ENCODE measurements around the gene MPIG6B. TPM values are rescaled to one million over a fixed set of nuclear protein-coding genes. Genes with fewer than 3 reads are reported as not detected.

Gene MPIG6B, protein sequence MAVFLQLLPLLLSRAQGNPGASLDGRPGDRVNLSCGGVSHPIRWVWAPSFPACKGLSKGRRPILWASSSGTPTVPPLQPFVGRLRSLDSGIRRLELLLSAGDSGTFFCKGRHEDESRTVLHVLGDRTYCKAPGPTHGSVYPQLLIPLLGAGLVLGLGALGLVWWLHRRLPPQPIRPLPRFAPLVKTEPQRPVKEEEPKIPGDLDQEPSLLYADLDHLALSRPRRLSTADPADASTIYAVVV
- not detected in 2 replicates for total RNA-seq

DNA sequence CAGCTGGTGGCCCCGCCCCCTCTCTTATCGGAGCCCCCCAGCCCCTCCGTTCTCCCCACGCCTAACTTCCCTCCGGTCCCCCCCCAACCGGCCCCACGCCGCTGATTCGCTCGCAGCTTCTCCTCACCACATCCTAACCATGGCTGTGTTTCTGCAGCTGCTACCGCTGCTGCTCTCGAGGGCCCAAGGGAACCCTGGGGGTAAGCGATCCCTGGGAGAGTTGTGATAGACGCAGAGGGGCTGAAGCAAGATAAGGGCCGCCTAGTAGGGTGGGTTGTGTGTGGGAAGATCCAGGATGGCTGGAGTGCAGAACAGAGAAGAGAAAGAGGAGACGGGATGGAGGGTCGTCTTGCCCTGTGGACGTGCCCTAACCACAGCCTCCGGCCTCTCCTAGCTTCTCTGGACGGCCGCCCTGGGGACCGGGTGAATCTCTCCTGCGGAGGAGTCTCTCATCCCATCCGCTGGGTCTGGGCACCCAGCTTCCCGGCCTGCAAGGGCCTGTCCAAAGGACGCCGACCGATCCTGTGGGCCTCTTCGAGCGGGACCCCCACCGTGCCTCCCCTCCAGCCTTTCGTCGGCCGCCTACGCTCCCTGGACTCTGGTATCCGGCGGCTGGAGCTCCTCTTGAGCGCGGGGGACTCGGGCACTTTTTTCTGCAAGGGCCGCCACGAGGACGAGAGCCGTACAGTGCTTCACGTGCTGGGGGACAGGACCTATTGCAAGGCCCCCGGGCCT is at the start of gene MPIG6B:
Gene MPIG6B, plus strand, starts transcription at position 129 of the 735 bp plus-strand sequence. Its CDS starts 11 bp downstream, at position 140.

DNA sequence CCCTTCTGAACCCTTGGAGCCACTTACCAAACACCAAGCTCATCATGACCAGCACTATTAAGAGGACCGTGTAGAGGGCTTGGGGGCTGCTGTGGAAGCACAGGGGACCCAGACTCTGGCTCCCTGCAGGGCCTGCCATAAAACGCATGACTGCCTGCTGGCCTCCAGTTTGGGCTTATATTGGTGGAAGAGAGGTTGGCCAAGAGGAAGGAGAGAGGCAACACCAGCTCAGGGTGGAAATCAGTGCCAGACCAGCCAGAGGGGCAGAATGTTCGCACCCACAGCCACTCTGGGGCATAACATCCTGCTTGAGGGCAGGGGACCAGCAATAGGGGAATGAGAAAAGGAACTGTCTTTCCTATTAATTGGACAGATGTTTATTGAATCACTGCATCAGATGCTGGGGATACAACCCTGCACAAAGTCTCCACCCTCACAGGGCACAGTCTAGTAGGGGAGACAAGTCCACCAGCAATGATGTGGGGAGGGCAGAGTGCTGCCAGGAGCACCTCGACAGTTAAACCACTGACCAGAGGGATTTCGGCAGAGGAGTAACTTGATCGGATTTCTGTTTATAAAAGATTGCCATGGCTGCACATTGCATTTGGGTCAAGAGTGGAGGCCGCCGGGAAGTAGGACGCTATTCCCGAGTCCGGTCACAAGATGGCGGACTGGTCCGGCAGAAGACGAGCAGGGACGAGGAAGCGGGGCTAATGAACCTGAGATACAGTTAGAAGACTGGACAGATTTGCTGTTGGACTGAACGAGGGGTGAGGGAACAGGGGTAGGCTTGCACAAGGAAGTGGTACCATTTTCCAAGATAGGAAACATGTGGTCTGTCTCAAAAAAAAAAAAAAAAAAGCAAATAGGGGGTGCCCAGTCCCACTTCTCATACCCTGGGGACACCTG is 42.7 kb upstream of the MPIG6B start, which contains the start of gene LY6G5C:
Gene LY6G5C, minus strand, starts transcription at position 842 of the 909 bp plus-strand sequence. Its CDS starts 694 bp downstream, at position 148.

DNA sequence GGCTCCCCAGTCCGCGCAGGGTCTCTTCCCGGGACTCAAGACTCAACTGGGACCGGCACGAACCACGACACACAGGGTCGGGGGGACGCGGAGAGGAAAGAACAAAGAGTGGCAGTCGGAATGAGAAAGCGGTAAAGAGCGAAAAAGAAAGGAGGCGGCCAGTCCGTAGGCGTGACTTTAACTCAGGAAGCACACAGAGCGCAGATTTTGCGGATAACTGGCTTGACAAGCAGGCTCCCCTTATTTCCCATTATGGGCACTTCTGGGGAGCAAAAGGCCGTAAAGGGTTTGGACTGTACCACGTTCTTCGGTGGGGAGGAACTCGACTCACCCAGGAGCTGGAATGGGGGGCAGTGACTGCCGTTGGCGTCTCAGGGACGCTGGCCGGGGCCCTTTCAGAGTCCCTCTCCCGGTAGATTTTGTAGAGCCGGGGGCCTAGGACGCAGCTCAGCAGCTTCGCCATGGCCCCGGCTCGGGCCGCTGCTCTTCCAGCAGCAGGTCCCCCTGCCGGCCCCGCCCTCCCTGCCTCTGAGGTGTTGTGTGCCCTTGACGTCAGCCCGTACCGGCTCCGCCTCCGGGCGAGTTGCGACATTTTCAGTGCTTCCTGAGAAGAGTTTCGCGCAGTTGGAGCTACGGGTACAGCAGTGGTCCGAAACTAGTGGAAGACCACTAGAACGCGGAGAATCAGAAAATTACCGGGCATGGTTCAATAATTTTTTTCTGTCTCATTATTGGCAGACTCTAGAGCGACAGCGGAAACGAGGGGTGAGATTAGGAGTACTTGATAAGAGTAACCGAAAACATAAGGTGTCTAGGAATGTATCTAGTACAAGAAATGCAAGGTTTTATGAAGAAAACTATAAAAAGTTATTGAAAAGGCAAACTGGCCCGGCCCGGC is 20.1 kb upstream of the MPIG6B start, which contains the start of gene ABHD16A:
Gene ABHD16A, minus strand, starts transcription at position 506 of the 898 bp plus-strand sequence. Its CDS starts 43 bp downstream, at position 463.

DNA sequence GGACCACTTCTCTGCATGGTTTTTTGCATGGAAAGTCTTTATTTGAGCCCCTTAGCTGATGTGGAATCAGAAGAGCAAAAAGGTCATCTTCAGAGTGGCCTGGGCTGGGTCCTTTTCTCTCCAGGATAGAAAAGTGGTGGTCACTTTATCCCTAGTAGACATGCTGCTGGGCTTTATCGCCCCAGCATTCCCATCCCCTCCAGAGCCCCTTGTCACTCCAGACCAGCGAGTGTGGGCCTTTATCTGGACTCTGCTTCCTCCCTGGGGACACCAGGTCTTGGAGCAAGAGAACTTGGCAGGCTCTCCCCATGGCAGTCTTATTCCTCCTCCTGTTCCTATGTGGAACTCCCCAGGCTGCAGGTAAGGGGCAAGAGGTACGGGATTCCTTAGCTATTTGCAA is 16.6 kb upstream of the MPIG6B start, which contains the start of gene LY6G6F:
Gene LY6G6F, plus strand, starts transcription at position 268 of the 400 bp plus-strand sequence. Its CDS starts 41 bp downstream, at position 309.

DNA sequence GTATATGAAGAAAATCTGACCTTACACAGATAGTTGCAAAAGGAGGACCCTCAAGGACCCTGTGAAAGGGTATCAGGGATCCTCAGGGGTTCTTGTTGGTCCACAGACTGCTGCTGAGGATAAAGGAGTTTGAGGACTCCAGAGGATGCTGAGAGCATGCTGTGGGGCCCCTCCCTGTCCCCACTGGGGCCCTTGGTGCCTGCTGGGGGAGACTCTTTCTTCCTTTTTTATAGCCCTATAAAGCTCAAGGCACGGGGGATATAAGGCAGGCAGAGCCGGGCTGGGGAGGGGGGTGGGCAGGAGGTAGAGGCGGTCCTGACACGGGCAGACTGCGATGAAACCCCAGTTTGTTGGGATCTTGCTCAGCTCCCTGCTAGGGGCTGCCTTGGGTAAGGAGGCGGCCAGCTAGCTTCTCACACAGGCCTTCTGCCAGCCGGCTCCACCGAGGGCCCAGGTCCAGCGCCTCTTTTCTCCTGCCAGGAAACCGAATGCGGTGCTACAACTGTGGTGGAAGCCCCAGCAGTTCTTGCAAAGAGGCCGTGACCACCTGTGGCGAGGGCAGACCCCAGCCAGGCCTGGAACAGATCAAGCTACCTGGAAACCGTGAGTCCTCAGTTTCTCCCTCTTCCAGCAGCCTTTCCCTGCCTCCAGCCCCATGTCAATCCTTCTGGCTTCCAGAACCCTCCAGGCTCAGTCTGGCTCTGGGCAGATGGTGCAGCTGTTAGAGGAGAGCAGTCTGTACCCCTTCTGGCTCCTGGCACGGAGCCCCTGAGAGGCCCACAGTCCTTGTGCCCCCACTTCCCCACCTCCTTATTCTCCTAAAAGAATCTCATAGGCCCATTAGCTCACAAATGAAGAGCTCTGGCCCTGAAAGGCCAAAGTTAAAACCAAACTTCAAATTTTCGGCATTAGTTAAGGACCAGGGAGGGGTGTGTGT is 7.9 kb upstream of the MPIG6B start, which contains the start of gene LY6G6D:
Gene LY6G6D, plus strand, starts transcription at position 327 of the 937 bp plus-strand sequence. Its CDS starts 8 bp downstream, at position 335.

DNA sequence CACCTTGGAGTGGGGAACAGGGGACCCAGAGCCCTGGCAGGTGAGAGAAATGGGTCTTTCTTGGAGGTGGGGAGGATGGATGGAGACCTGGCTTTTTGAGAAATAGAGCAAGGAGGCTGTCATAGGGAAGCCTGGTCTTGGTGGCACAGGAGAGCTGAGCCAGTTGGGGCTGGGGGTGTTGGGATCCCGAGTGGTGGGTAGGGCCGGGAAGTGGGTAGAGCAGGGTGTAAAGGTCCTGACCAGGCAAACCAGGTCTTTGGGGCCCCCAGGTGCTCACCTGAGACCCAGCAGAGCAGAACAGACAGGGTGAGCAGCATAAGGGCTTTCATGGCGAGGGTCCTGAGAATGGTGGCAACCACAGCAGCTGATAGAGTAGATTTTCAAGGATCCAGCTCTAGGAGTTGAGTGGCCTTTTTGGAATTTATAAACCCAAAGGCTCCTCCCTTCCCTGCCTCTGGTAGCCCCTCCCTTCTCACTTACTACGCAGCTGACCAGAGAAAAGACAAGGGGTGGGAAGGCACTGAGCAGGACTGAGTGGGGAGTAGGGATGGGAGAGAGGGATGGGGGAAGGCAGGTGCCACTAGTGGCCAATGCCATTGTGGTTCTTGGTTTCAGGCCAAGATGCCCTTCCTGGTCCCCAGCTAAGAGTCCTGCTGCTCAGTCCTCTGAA is 1.7 kb upstream of the MPIG6B start, which contains the start of gene LY6G6C:
Gene LY6G6C, minus strand, starts transcription at position 396 of the 670 bp plus-strand sequence. Its CDS starts 67 bp downstream, at position 329.

DNA sequence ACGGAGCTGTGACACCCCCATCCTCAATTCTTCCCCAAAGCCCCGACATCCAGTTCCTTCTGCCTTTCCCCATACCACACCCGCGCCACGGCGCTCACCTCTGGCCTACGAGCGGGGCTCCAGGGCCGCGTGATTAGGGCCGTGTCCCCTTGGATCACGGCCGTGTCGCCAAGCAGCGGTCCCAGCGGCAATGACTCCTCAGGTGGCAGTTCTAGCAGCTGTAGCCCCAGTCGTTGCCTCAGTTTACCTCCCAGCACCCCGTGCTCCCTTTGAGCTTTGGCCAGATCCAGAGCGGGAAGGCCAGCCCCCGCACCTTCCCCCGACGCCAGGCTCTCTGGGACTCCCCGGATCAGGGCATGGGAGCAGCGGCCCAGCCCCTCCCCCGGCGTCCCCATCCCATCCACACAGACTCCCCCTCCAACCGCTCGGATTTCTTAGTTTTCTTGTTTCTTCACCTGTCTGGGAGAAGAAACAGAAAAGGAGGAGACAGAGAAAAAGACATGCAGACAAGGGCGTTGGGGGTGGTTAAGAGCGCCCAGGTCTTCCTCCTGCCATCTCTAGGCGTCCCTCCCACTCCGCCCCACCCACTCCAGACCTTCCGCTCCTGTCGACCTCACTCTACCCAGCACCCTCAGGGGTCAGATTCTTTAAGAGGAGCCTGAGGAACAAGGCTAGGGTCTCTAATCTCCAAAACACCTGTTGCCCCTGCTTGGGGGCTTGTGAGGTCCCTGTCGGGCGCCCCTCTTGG is 5.8 kb downstream of the MPIG6B start, which contains the start of gene DDAH2:
Gene DDAH2, minus strand, starts transcription at position 533 of the 748 bp plus-strand sequence. Its CDS starts 138 bp downstream, at position 395.

DNA sequence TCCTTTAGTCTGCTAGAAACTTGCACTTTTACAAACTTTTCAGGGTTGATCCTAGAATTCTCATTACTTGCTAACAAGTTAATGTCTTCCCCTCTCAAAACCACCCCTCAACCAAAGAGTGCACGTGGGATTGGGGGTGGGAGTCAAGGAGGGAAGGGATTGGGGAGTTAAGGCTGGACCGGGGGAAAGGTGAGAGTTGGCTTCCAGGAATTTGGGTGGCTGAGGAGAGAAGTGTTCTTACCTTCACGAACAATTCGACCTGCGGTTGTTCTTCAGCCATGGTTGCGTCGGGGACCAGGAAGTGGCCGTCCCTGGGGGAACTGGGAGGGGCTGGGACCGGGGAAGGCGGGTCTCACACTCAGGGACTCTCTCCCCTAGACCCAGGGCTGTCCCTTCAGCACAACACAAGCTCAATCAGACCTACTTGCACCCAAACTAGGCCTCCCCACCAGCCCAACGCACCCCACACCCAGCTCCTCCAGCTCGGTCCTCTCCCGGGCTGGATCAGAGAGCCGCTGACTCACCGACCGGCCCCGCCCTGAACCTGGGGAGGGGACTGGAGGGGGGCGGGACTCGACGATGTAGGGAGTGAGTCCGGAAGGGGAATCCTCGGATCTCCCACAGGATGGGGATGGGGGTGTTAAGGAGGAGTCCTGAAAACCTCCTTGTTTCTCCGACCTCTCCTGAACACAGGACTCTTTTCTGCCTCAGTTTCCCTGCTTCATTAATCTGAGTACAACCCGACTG is 13.0 kb downstream of the MPIG6B start, which contains the start of gene CLIC1:
Gene CLIC1, minus strand, starts transcription at position 510 of the 747 bp plus-strand sequence. Its CDS starts 230 bp downstream, at position 280.

DNA sequence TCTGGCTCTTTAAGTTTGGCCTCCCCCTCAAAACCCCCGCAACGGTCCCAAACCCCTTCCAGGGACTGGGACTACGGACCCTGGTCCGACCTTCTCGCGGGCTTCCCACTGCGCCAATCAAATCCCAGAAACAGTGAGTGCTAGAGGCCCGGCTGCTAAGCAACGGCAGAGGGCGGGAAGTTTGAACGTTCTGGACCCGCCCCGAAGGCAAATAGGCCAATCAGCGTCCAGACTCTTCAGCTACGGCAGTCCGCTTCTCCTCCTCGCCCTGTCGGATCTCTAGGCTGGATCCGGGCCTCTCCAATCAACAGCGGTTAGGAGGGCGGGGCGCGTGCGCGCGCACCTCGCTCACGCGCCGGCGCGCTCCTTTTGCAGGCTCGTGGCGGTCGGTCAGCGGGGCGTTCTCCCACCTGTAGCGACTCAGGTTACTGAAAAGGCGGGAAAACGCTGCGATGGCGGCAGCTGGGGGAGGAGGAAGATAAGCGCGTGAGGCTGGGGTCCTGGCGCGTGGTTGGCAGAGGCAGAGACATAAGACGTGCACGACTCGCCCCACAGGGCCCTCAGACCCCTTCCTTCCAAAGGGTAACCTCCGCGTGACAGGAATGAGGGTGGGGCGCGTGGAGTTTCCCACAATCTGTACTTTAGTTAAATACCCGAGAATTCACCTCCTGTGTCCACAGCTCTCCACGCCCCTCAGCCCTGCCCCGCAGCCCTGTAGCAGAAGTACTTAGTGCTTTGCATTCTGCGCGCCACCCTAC is 16.6 kb downstream of the MPIG6B start, which contains the start of gene MSH5:
Gene MSH5, plus strand, starts transcription at position 367 of the 758 bp plus-strand sequence. CDS start 462 bp downstream, outside the sequence.

DNA sequence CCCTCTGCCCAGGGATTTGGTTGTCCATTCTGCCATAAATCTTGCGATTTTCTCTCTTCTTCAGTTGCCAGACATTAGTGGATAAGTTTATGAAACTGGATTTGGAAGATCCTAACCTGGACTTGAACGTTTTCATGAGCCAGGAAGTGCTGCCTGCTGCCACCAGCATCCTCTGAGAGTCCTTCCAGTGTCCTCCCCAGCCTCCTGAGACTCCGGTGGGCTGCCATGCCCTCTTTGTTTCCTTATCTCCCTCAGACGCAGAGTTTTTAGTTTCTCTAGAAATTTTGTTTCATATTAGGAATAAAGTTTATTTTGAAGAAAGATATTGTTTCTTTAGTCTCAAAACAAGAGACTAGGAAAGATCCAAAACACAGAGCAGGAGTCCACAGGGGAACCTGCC is 39.2 kb downstream of the MPIG6B start, which contains the start of gene SAPCD1:
Gene SAPCD1, plus strand, starts transcription at position 301 of the 400 bp plus-strand sequence. CDS start 399 bp downstream, outside the sequence.

Other genes with a start within 250 kb of the MPIG6B start
- gene MICB, start 225.2 kb upstream of the MPIG6B start, total RNA-seq, result 25.7 and 26.2 TPM in 2 replicates
- gene MCCD1, start 194.4 kb upstream of the MPIG6B start, total RNA-seq, result not detected in 2 replicates
- gene DDX39B, start 181.4 kb upstream of the MPIG6B start, total RNA-seq, result 564 and 622 TPM in 2 replicates
- 0.18 and 0.58 TPM in 2 replicates for gene ATP6V1G2, start 176.8 kb upstream of the MPIG6B start, total RNA-seq
- gene NFKBIL1, start 175.8 kb upstream of the MPIG6B start, total RNA-seq, result 22.0 and 28.5 TPM in 2 replicates
- gene LTA, start 151.1 kb upstream of the MPIG6B start, total RNA-seq, result not detected in 2 replicates
- gene TNF, start 147.8 kb upstream of the MPIG6B start, total RNA-seq, result not detected in 2 replicates
- not detected in 2 replicates for gene LTB, start 140.9 kb upstream of the MPIG6B start, total RNA-seq
- gene LST1, start 137.1 kb upstream of the MPIG6B start, total RNA-seq, result not detected in 2 replicates
- gene NCR3, start 130.4 kb upstream of the MPIG6B start, total RNA-seq, result not detected in 2 replicates
- gene AIF1, start 108.1 kb upstream of the MPIG6B start, total RNA-seq, result not detected in 2 replicates
- 77.8 and 81.9 TPM in 2 replicates for gene PRRC2A, start 102.7 kb upstream of the MPIG6B start, total RNA-seq
- 241 and 292 TPM in 2 replicates for gene BAG6, start 70.7 kb upstream of the MPIG6B start, total RNA-seq
- gene APOM, start 67.5 kb upstream of the MPIG6B start, total RNA-seq, result 1.4 and 1.7 TPM in 2 replicates
- gene C6orf47, start 62.6 kb upstream of the MPIG6B start, total RNA-seq, result 17.0 and 20.9 TPM in 2 replicates
- gene GPANK1, start 58.4 kb upstream of the MPIG6B start, total RNA-seq, result 12.4 and 16.1 TPM in 2 replicates
- 281 and 300 TPM in 2 replicates for gene CSNK2B, start 57.3 kb upstream of the MPIG6B start, total RNA-seq
- 0.58 and 2.7 TPM in 2 replicates for gene LY6G5B, start 53.4 kb upstream of the MPIG6B start, total RNA-seq
- 0.29 and 1.1 TPM in 2 replicates for gene LY6G5C, start 42.3 kb upstream of the MPIG6B start, total RNA-seq
- gene ABHD16A, start 20.0 kb upstream of the MPIG6B start, total RNA-seq, result 41.6 and 52.5 TPM in 2 replicates
- gene LY6G6F, start 16.5 kb upstream of the MPIG6B start, total RNA-seq, result not detected in 2 replicates
- not detected in 2 replicates for gene LY6G6D, start 8.0 kb upstream of the MPIG6B start, total RNA-seq
- gene LY6G6C, start 1.6 kb upstream of the MPIG6B start, total RNA-seq, result not detected in 2 replicates
- gene DDAH2, start 5.9 kb downstream of the MPIG6B start, total RNA-seq, result 63.1 and 65.7 TPM in 2 replicates
- gene CLIC1, start 13.2 kb downstream of the MPIG6B start, total RNA-seq, result 1,096 and 1,127 TPM in 2 replicates
- 7.8 and 16.7 TPM in 2 replicates for gene MSH5, start 16.6 kb downstream of the MPIG6B start, total RNA-seq
- gene SAPCD1, start 39.3 kb downstream of the MPIG6B start, total RNA-seq, result 1.8 and 2.3 TPM in 2 replicates
- under 0.01 TPM in 1 of 2 replicates, not detected in the other for gene VWA7, start 54.0 kb downstream of the MPIG6B start, total RNA-seq
- 102 and 105 TPM in 2 replicates for gene VARS1, start 72.4 kb downstream of the MPIG6B start, total RNA-seq
- 85.3 and 118 TPM in 2 replicates for gene LSM2, start 83.6 kb downstream of the MPIG6B start, total RNA-seq
- 0.29 and 0.35 TPM in 2 replicates for gene HSPA1L, start 91.9 kb downstream of the MPIG6B start, total RNA-seq
- 38.1 and 41.2 TPM in 2 replicates for gene HSPA1A, start 92.2 kb downstream of the MPIG6B start, total RNA-seq
- gene HSPA1B, start 104.4 kb downstream of the MPIG6B start, total RNA-seq, result 59.4 and 73.5 TPM in 2 replicates
- 71.2 and 73.9 TPM in 2 replicates for gene NEU1, start 139.4 kb downstream of the MPIG6B start, total RNA-seq
- gene SLC44A4, start 155.6 kb downstream of the MPIG6B start, total RNA-seq, result 0.18 TPM in 1 of 2 replicates, not detected in the other
- 44.7 and 47.9 TPM in 2 replicates for gene EHMT2, start 174.3 kb downstream of the MPIG6B start, total RNA-seq
- 2.0 and 2.3 TPM in 2 replicates for gene ZBTB12, start 178.7 kb downstream of the MPIG6B start, total RNA-seq
- 1.4 and 2.0 TPM in 2 replicates for gene C2, start 204.3 kb downstream of the MPIG6B start, total RNA-seq
- 0.86 and 1.6 TPM in 2 replicates for gene CFB, start 222.7 kb downstream of the MPIG6B start, total RNA-seq
- gene NELFE, start 235.6 kb downstream of the MPIG6B start, total RNA-seq, result 133 and 192 TPM in 2 replicates
- 52.8 and 85.6 TPM in 2 replicates for gene SKIC2, start 235.8 kb downstream of the MPIG6B start, total RNA-seq
- 12.7 and 16.1 TPM in 2 replicates for gene DXO, start 248.8 kb downstream of the MPIG6B start, total RNA-seq

Measured in myometrial cell (primary cell).